ENCODE measurements around the gene GEMIN2.
"Not testable (repeated sequence)": the region's sequence is repeated elsewhere in the genome, so short reads cannot be mapped to it uniquely, and the experiment has no call there.

Gene GEMIN2, protein sequence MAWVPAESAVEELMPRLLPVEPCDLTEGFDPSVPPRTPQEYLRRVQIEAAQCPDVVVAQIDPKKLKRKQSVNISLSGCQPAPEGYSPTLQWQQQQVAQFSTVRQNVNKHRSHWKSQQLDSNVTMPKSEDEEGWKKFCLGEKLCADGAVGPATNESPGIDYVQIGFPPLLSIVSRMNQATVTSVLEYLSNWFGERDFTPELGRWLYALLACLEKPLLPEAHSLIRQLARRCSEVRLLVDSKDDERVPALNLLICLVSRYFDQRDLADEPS

DNA sequence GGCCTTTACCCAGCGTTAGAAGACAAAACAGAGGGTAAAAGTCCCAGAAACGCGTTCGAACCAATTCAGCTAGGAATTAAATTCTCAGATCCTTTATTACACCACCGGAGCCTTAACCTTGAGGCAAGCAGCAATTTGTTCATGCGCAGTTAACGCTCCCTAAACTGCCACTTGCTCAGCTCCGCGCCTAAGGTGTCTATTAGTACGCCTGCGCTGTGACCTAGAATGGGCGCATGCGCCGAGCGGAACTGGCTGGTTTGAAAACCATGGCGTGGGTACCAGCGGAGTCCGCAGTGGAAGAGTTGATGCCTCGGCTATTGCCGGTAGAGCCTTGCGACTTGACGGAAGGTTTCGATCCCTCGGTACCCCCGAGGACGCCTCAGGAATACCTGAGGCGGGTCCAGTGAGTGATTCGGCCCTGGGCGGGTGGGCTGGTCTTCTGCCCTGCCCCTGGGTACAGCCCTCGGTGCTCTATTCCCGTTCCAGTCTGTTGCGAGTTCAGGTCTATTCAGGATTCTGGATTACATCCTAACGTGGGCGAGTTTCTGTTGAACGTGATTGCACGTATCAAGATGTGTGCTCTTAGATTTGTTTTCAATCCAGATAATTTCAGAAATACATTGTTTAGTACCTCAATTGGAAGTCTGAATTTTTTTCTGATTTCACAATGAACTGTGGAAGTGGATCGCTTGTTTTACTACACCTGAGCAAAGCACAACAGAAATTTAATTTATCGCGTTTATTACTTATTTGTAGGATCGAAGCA lies at the start of gene GEMIN2:
TSS of gene GEMIN2 (plus strand) at position 251 of the 766 bp plus-strand sequence. CDS start at position 267, 16 bp downstream.
- peak; percentile 92 for DNase-seq (ENCODE audit: low read depth, low spot score)

DNA sequence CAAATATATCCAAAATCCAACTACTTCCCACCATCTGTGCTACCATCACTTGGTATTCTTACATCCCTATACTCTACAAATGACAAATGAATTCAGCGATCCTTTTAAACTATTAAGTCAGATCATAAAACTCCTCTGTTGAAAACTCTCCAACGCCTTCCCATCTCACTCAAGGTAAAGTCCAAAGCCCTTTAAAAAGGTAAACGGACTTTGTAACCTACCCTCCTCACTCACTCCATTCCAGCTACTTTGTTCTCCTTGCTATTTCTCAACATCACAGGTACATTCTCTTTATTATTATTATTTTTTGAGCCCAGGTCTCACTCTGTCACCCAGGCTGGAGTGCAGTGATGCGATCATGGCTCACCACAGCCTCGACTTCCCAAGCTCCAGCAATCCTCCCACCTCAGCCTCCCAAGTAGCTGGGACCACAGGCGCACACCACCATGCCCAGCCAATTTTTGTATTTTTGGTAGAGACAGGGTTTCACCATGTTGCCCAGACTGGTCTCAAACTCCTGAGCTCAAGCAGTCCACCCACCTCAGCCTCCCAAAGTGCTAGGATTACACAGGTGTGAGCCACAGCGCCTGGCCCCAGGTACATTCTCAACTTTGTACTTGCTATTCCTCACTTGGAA lies 44.8 kb upstream of the GEMIN2 start:
- not testable (repeated sequence) for DNase-seq (ENCODE audit: low read depth, low spot score)

DNA sequence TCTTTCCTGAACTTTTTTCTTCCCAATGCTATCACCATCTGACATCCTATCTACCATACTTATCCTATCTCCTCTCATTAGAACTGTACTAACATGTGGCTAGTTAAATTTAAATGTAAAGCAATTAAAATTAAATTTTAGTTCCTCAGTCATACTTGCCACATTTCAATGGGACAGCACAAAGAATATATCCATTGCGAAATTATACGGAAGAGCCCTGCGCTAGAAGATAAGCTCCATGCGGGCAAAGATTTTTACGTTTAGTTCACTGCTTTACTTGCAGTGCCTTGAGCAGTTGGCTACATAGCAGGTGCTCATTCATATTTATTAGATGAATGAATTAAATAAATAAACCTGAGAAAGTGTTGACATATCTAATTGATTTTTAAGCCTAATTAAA lies 44.2 kb upstream of the GEMIN2 start:
- no peak for DNase-seq (ENCODE audit: low read depth, low spot score)

DNA sequence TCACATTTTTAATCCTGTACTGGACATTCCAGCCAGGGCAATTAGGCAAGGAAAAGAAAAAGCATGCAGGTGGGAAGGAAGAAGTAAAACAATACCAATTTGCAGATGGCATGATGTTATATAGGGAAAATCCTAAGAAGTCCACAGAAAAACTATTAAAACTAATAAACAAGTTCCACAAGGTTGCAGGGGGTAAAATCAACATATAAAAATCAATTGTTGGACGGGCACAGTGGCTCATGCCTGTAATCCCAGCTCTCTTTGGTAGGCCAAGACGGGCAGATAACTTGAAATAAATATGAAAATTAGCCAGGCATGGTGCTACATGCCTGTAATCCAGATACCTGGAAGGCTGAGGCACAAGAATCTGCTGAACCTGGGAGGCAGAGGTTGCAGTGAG lies 43.0 kb upstream of the GEMIN2 start:
- no peak for DNase-seq (ENCODE audit: low read depth, low spot score)

DNA sequence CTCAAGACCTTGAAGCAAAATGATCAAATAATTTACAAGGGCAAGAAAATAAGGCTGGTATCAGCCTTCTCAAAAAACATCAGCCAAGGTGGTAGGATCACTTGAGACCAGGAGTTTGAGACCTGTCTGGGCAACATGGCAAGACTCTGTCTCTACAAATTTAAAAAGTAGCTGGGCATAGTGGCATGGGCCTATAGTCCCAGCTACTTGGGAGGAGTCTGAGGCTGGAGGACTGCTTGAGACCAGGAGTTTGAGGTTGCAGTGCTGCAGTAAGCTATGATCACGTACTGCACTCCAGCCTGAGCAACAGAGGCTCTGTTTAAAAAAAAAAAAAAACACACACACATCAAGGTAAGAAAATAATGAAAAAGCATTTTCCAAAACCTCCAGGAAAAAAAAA lies 33.2 kb upstream of the GEMIN2 start:
- DNase-seq (ENCODE audit: low read depth, low spot score): no peak

DNA sequence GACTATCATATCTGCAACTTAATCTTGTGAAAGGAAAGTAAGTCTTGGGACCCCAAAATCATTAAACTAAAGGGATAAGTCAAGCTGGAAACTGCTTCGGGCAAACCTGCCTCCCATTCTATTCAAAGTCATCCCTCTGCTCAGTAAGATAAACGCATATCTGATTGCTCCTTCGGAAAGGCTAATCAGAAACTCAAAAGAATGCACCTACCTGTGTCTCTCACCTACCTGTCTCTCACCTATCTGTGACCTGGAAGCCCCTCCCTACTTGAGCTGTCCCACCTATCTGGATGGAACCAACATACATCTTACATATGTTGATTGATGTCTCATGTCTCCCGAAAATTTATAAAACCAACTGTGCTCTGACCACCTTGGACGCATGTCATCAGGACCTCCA lies 31.0 kb upstream of the GEMIN2 start:
- DNase-seq (ENCODE audit: low read depth, low spot score): no peak

DNA sequence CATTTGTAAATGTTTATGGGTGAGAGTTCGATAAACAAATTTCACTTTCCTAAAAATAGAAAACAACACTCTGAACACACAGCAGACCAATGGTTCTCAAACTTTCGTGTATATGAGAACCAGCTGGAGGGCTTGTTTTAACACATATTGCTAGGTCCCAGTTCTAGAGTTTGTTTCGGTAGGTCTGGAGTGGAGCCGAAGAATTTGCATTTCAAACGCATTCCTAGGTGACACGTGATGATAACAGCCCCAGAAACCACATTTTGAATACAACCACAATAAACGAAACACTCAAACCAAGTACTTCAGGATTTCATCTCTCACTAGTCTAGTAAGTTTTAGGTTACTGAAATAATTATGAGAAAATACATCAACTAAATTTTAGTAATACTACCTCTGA lies 28.2 kb upstream of the GEMIN2 start:
- DNase-seq (ENCODE audit: low read depth, low spot score): peak; percentile 56

DNA sequence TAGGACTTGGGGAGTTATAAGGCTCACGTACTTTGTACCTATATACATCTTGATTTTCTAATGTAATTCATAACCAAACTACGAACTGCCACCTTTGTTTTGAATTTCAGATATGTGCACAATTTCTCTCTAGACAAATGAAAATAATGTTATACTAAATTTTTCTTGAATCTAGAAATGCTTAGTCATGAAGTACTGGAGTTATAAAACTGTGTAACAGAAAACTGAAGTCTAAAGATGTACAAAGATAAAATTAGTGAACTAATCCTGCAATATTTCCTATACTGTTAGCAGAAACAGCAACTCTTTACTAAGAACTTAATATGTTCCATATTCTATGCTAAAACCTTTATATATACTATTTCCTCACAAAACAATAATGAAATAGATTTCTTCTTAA lies 26.6 kb upstream of the GEMIN2 start:
- DNase-seq (ENCODE audit: low read depth, low spot score): no peak

DNA sequence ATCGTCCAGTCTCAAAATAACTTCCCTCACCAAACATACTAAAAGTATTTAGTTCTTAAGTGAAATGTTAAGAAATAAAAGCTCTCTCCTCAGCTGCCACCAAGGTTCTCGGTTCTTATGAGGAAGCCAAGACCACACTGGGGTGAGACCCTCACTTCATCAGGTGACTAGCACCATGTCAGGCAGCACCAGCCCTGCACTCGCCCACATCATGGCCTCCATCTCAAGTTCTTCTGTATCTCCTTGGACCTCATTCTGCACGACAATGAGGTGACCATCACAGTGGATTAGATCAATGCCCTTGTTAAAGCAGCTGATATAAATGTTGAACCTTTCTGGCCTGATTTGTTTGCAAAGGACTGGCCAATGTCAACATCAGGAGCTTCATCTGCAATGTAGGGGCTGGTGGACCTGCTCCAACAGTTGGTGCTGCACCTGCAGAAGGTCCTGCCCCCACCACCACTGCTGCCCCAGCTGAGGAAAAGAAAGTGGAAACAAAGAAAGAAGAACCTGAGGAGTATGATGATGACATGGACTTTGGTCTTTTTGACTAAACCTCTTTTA lies 23.5 kb upstream of the GEMIN2 start:
- no peak for DNase-seq (ENCODE audit: low read depth, low spot score)

DNA sequence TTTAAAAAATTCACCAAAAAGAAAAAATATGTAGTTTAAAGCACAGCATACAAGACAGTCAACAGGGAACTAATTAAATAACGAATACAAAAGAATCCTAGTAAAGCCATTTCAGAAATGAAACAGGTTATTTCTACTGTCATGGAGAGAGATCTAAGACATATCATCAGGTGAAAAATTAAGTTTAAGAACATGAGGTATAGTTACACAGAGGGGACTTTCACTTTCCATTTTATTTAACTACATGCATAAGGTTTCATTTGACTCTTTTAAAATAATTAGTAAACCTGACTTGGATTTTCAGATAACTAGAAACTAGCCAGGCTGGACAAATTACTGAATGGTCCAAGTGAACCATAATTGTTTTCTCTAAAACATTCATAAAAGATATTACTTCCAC lies 22.4 kb upstream of the GEMIN2 start:
- no peak for DNase-seq (ENCODE audit: low read depth, low spot score)

DNA sequence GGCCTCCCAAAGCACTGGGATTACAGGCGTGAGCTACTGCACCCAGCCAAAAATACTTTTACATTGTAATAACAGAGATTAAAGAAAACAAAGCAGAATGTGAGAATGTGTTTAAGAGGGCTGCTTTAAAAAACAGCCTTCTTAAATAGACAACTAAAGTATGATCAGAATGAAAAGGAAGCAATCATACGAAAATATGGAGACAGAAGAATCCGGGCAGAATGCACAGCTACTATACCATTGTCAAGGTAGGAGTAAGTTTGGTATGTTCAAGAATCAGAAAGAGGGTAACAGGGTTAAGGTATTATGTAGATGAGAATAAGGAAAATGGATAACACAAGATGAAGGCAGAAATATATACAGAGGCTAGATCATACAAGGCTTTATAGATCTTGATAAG lies 19.6 kb upstream of the GEMIN2 start:
- no peak for DNase-seq (ENCODE audit: low read depth, low spot score)

DNA sequence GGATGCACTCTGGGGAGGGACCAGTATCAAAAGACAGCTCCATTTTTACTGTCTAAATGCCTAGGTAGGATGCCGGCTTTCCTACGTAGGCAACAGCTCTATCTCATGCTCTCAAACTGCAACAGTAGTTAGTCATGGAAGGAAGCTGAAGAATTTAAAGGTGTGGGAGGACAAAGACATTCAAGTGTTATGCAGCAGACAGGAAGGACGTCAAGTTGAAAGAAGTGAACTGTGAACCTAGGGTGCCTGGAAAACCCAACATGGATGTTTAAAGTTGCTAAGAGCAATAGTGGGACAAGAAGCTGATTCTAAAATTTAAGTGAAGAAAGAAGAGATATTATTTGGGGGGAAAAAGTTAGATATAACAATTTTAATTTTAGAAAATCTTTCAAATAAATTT lies 17.0 kb upstream of the GEMIN2 start:
- no peak for DNase-seq (ENCODE audit: low read depth, low spot score)

DNA sequence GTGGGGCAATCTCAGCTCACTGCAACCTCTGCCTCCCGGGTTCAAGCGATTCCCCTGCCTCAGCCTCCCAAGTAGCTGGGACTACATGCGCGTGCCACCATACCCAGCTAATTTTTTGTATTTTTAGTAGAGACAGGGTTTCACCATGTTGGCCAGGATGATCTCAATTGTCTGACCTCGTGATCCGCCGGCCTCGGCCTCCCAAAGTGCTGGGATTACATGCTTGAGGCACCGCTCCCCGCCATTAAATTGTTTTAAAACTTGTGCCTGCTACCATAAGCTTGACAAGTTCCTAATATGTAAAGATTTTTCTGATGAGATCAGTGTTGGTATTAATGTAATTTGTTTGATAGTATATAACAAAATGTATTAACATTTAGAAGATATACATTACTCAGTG lies 14.9 kb upstream of the GEMIN2 start:
- DNase-seq (ENCODE audit: low read depth, low spot score): not testable (repeated sequence)

DNA sequence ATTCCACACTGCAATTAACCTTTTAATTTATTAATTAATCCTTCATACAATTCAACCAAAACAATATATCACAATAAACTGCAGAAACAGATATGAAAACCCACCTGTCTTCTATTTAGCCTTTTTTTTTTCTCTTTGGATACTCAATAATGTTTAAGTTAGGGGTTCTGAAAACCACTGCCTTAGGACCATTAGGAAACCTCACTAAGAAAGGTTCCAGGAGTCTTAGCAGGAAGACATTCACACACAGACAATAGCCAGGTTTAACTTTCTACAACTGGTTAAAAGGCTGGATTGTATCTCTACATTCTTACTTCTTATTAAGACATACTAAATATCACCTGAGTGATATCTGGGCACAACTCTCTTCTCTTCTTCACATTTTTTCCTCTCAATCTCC lies 14.4 kb upstream of the GEMIN2 start:
- DNase-seq (ENCODE audit: low read depth, low spot score): no peak

DNA sequence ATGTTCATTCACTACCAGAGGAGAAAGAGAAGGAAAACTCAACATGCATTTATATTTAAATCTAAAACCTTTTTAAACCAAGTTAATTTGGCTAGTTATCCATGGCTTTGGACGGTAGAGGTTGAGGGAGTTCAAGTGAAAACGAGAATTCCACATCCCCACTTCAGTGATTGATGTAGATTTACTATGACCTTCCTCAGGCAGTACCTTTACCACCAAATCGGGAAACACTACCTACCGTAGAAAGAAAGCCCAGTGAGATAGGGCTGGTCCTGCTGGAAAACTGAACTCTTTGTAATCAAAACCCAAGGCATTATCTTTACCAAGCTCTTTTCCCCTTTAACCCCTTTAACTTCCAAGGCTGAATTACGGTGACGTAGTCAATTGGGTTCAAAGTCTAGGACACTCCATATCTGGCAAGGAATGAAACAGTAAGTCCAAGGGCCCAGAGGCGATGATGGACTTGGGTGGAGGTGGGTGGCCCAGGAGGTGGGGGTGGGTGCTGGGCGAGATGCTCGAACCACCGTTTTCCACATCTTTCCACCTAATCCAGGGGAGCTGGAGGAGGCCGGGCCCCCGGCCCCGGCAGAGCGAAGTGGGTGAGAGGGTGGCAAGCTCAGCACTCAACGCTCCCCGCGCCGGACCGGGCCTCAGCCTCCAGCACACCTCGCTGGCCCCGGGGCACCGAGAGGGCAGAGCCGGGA lies 11.7 kb upstream of the GEMIN2 start:
- peak; percentile 45 for DNase-seq (ENCODE audit: low read depth, low spot score)

DNA sequence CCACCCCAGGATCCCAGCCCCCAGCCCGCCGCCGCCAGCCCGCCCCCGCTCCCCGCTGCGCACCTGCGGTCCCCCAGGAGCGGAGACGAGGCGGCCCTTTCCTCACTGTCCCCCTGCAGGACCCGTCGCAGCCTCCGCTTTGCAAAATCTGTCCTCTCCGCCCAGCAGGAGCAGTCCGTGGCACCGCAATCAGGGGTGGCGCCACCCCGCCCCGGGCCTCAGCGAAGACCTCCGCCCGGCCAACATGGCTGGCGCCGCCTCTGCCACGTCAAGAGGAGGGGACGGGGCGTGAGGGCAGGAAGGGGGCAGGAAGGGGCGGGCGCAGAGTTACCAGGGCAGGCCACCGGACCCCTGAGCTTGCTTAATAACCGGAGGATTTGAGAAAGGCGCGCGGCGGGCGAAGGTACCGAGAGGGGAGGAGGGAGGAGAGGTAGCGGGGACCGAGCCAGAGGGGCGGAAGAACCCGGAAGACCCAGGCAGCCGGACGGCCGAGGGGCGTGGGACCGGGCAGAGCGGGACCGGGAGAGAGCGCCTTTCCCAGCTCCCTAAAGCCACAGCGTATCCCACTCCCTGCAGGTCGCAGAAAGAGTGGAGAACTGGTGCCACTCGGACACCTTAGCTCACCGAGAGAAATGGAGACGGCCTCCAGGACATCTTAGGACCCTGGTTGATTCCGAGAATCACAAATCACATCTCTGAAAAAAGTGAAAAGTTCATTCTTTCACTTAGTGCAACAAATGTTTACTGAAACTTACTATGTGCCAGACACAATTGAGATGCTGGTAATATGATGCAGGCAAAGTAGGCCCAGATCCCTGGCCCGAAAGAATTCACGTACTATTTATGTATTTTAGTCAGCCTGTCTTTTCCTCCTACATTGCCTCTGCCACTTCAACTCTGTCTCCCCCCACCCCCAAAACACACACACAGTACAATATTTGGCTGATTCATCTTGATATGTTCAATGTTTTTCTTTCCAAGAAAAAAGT lies 10.9 kb upstream of the GEMIN2 start, which contains the start of gene SEC23A:
TSS of gene SEC23A (minus strand) at position 267 of the 989 bp plus-strand sequence. CDS start 7,117 bp downstream, outside the sequence.
- peak; percentile 92 for DNase-seq (ENCODE audit: low read depth, low spot score)

DNA sequence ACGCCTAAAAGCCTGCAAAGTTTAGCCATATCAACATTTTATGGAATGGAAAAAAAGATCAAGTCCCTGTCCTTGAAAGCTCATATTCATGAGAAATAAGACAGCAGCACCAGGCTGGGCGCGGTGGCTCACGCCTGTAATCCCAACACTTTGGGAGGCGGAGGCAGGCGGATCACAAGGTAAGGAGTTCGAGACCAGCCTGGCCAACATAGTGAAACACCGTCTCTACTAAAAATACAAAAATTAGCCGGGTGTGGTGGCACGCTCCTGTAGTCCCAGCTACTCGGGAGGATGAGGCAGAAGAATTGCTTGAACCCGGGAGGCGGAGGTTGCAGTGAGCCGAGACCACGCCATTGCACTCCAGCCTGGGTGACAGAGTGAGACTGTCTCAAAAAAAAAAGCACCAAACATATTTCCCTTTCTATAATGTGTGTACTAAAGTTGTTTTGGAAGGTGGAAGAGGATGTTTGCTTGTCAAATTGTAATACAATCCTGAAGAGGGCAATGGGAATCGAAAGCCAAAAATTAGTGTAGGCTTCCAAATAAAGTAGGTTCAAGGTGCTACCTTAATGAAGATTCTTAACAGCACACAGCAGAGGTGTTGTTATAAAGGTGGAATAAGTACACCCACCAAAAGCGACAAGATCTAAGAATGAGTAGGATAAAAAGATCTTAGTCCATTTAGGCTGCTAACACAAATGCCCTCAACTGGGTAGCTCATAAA lies 9.9 kb upstream of the GEMIN2 start:
- DNase-seq (ENCODE audit: low read depth, low spot score): not testable (repeated sequence)

DNA sequence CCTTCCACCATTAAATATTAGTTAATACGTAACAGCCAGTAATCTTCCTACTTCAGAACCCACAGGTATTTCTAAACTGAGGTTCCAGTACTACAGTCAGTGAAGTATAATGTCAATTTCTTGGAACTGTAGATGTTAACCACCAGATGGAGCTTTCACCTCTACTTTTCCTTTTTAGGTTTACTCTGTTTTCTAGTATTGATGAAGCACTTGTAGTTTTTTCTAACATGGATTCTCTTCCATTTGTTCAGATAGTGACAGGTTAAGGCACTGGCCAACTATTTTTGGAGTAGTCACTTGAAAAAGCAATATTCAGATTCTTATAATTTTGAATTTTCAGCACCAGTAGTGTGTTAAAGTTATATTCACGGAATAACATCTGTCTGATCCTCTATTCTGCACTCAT lies 6.5 kb upstream of the GEMIN2 start:
- DNase-seq (ENCODE audit: low read depth, low spot score): no peak

DNA sequence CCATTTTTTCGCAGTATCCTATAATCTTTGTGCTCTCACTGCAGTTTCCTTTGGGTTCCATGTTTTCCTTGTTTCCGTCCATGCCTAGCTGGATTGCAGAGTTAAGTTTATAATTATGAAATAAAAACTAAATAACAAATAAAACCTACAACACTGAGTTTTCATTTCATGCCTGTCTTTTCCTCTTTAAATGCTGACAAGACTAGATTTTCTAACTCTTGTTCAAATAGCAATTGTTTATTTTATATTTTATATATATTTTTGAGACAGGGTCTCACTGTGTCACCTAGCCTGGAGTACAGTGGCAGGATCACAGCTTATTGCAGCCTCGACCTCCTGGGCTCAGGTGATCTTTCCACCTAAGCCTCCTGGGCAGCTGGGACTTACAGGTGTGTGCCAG lies 5.3 kb upstream of the GEMIN2 start:
- no peak for DNase-seq (ENCODE audit: low read depth, low spot score)
